Measurements from ENCODE around the gene SLCO6A1.

DNA sequence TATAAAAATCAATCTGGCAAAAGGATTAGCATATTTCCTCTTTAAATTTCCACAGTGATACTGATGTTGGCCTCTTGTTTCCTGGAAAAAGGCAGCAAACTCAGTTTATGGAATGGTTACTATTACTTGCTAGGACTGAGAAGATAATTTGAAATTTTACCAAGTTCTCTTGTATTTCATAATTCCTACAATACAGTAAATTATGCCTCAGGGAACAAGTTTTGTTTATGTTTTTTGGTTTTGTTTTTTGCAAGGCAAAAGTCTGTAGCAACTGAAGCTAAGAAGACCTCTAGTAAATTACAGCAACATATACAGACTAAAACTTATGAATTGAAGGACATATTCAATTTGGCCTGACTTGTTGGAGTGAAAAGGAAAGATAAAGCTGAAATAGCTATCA, 30.2 kb upstream of the SLCO6A1 start:
- no peak for TF ChIP-seq POLR2A (IDR thresholded peaks at IDR 0.05)
- TF ChIP-seq, protein P1, sequence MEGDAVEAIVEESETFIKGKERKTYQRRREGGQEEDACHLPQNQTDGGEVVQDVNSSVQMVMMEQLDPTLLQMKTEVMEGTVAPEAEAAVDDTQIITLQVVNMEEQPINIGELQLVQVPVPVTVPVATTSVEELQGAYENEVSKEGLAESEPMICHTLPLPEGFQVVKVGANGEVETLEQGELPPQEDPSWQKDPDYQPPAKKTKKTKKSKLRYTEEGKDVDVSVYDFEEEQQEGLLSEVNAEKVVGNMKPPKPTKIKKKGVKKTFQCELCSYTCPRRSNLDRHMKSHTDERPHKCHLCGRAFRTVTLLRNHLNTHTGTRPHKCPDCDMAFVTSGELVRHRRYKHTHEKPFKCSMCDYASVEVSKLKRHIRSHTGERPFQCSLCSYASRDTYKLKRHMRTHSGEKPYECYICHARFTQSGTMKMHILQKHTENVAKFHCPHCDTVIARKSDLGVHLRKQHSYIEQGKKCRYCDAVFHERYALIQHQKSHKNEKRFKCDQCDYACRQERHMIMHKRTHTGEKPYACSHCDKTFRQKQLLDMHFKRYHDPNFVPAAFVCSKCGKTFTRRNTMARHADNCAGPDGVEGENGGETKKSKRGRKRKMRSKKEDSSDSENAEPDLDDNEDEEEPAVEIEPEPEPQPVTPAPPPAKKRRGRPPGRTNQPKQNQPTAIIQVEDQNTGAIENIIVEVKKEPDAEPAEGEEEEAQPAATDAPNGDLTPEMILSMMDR (IDR thresholded peaks at IDR 0.05), result no peak

Data from right lobe of liver (tissue), 4 donors.